Esophagus squamous epithelium (tissue), 5 donors: ENCODE data around the gene PALM. TPM values are rescaled to one million over a fixed set of nuclear protein-coding genes. Genes with fewer than 3 reads are reported as not detected.

Experiments
- DNase-seq: peaks from one replicate; lab custom pipeline; 2025; lab: John Stamatoyannopoulos, UW
- H3K27ac ChIP-seq, 4 donors: fragments of 200-600 bp; sonication (generic); one replicate each; pipeline ENCODE4 v1.5.1; 2016 to 2019; ENCODE audit warnings: mild to moderate bottlenecking in 1 of 4
- H3K27me3 ChIP-seq, 4 donors: fragments of 200-600 bp; sonication (generic); 1 replicate in 3 of 4; 2 replicates in 1 of 4; pipeline versions ENCODE4 v1.5.1 to v1.6.0; 2017 to 2021; ENCODE audit warnings: antibody characterized with exemption in 1 of 4
- H3K36me3 ChIP-seq, 3 donors: fragments of 200-600 bp; sonication (generic); one replicate each; pipeline ENCODE4 v1.5.1; 2016 to 2019
- H3K4me1 ChIP-seq, 3 donors: fragments of 200-600 bp; sonication (generic); one replicate each; pipeline ENCODE4 v1.5.1; 2017 to 2019
- H3K4me3 ChIP-seq, 4 donors: fragments of 200-600 bp; sonication (generic); 1 replicate in 3 of 4; 2 replicates in 1 of 4; pipeline ENCODE4 v1.5.1; 2016 to 2019; ENCODE audit warnings: mild to moderate bottlenecking in 2 of 4, moderate library complexity in 1 of 4
- H3K9me3 ChIP-seq, 3 donors: fragments of 200-600 bp; sonication (generic); one replicate each; pipeline ENCODE4 v1.5.1; 2016 to 2019
- CTCF ChIP-seq, 6 experiments: fragments of 450-650 bp in 4 of 6; fragments of 200-600 bp in 2 of 6; sonication (generic) in 2 of 6; IDR thresholded peaks; one replicate each; pipeline ENCODE4 v1.5.1; 2016 to 2019; ENCODE audit warnings: antibody characterized with exemption in 6 of 6, mild to moderate bottlenecking in 4 of 6, moderate library complexity in 4 of 6
- POLR2A ChIP-seq, 4 donors: fragments of 450-650 bp; IDR thresholded peaks; one replicate each; pipeline ENCODE4 v1.6.1; 2017; ENCODE audit warnings: antibody characterized with exemption in 4 of 4, mild to moderate bottlenecking in 4 of 4, moderate library complexity in 3 of 4
- WGBS, 2 donors: methylation state at CpG; one replicate each; pipeline ENCODE4 v1.1.5; 2018; 5-methylcytosine and 5-hydroxymethylcytosine counted together
- intact Hi-C: fragments of 100-400 bp; cut with DNase I; formaldehyde crosslinking; loops from one replicate; pipeline ENCODE4 v1.15.0; 2022
- total RNA-seq, 4 donors: library from RNA; depleted of rRNA; stranded (reverse); fragments of >200 nt; gene quantifications; one replicate each; pipeline ENCODE4 v1.1.0, GENCODE V29; 2016
- donor health status: DM: yes; HTN: yes; CAD: no.

Gene PALM
- total RNA-seq, 4 donors from 2014 or later = 2.6 to 19.3 (median 6.5) TPM

- Histone ChIP-seq H3K4me3 (peak overlapping the region in 3 of 4 donors; percentile 10 to 54 (median 26)), H3K4me1 (peaks cover 0 to 30% (median 19%) of the 10 kb centered on the region in 3 donors), H3K36me3 (no peaks in the 10 kb centered on the region), H3K9me3 (no peaks in the 10 kb centered on the region), H3K27ac (no peak overlapping the region), H3K27me3 (peaks cover 0 to 45% (median 0%) of the 10 kb centered on the region in 4 donors)
- TF ChIP-seq POLR2A (IDR thresholded peaks at IDR 0.05) (peak in 1 of 4 donors; percentile 12), CTCF (IDR thresholded peaks at IDR 0.05) (no peak)
- DNase-seq = no peak
- intact Hi-C loops = no loop called here
- 18 to 22% methylated on average over 12 to 14 of the region's 50 CpGs for WGBS, 2 donors
These were observed 4.9 kb upstream of the PALM start for GRCh38 chr19:703651-704446.

- Histone ChIP-seq H3K4me1 (peaks cover 4 to 35% (median 19%) of the 10 kb centered on the region in 3 donors), H3K27ac (no peak overlapping the region), H3K9me3 (no peaks in the 10 kb centered on the region), H3K36me3 (no peaks in the 10 kb centered on the region), H3K4me3 (peak overlapping the region in 2 of 4 donors; percentile 26 to 54), H3K27me3 (peaks cover 0 to 47% (median 0%) of the 10 kb centered on the region in 4 donors)
- 24 to 30% methylated on average over 13 to 14 of the region's 14 CpGs for WGBS, 2 donors
- intact Hi-C loops = no loop called here
- no peak for DNase-seq
- TF ChIP-seq POLR2A (IDR thresholded peaks at IDR 0.05) (no peak), CTCF (IDR thresholded peaks at IDR 0.05) (no peak)
These were observed 4.3 kb upstream of the PALM start for GRCh38 chr19:704447-704741.

- no CpG with 5 or more reads among the region's 78 CpGs for WGBS, 2 donors
- H3K27ac ChIP-seq = peak overlapping the region; percentile 57 to 92 (median 82)
- TF ChIP-seq POLR2A (IDR thresholded peaks at IDR 0.05) (no peak), CTCF (IDR thresholded peaks at IDR 0.05) (no peak)
- DNase-seq = no peak
- H3K9me3 ChIP-seq = no peaks in the 10 kb centered on the region
- peaks cover 16 to 43% (median 22%) of the 10 kb centered on the region in 3 donors for H3K4me1 ChIP-seq
- peak overlapping the region; percentile 43 to 89 (median 62) for H3K4me3 ChIP-seq
- intact Hi-C loops = no loop called here
- no peaks in the 10 kb centered on the region for H3K36me3 ChIP-seq
- peaks cover 0 to 37% (median 0%) of the 10 kb centered on the region in 4 donors for H3K27me3 ChIP-seq
These were observed 645 bp downstream of the PALM start for GRCh38 chr19:709196-709964.

- no peak for TF ChIP-seq CTCF (IDR thresholded peaks at IDR 0.05)
- TF ChIP-seq POLR2A (IDR thresholded peaks at IDR 0.05) = peak in 1 of 4 donors; percentile 11
- Histone ChIP-seq H3K4me3 (peak overlapping the region; percentile 43 to 89 (median 62)), H3K36me3 (no peaks in the 10 kb centered on the region), H3K4me1 (peaks cover 16 to 40% (median 20%) of the 10 kb centered on the region in 3 donors), H3K27ac (peak overlapping the region; percentile 57 to 92 (median 82)), H3K9me3 (peaks cover 0 to 2% (median 0%) of the 10 kb centered on the region in 3 donors), H3K27me3 (peaks cover 0 to 33% (median 0%) of the 10 kb centered on the region in 4 donors)
- intact Hi-C loops = no loop called here
- DNase-seq = no peak
- WGBS, 2 donors = 0% methylated on average over 6 of the region's 27 CpGs; no CpG with 5 or more reads in 1 of the 2 donors
These were observed 1.3 kb downstream of the PALM start for GRCh38 chr19:709965-710571.
